K562 (cell line): ENCODE measurements around the gene BOC. TPM values are rescaled to one million over a fixed set of nuclear protein-coding genes. Genes with fewer than 3 reads are reported as not detected.

Experiments
- ATF6 ChIP-seq: sonication (generic); formaldehyde crosslinking; IDR thresholded peaks from 2 replicates; pipeline ENCODE4 v1.4.0; 2020; ENCODE audit warnings: mild to moderate bottlenecking, missing genetic modification reagents
- ELK3 ChIP-seq: fragments of 450-650 bp; formaldehyde crosslinking; IDR thresholded peaks from 2 replicates; pipeline ENCODE4 v1.4.0; 2020; ENCODE audit warnings: mild to moderate bottlenecking
- GABPB1 ChIP-seq: sonication (generic); formaldehyde crosslinking; IDR thresholded peaks from 2 replicates; pipeline ENCODE4 v1.8.0; 2022; ENCODE audit warnings: mild to moderate bottlenecking, missing genetic modification reagents
- HOMEZ ChIP-seq: fragments of 250-450 bp; sonication (Bioruptor Pico); IDR thresholded peaks from 2 replicates; pipeline ENCODE4 v1.4.0; 2020; ENCODE audit warnings: mild to moderate bottlenecking, moderate library complexity
- NFE2 ChIP-seq: IDR thresholded peaks from 2 replicates; pipeline ENCODE4 v1.6.1; 2014; ENCODE audit warnings: antibody characterized with exemption, low read depth
- PTRF ChIP-seq: fragments of 450-650 bp; IDR thresholded peaks from 2 replicates; pipeline ENCODE4 v1.6.1; 2016; ENCODE audit warnings: mild to moderate bottlenecking, missing genetic modification characterization, missing compliant biosample characterization
- RNF2 ChIP-seq: sonication (generic); IDR thresholded peaks from 2 replicates; pipeline ENCODE4 v1.6.1; 2016
- SMARCC2 ChIP-seq: fragments of 450-650 bp; IDR thresholded peaks from 2 replicates; pipeline ENCODE4 v1.6.1; 2017; ENCODE audit warnings: antibody characterized with exemption, moderate library complexity, mild to moderate bottlenecking, low read depth
- SREBF2 ChIP-seq: sonication (generic); formaldehyde crosslinking; IDR thresholded peaks from 2 replicates; pipeline ENCODE4 v1.4.0; 2020; ENCODE audit warnings: mild to moderate bottlenecking, missing genetic modification reagents
- SUPT5H ChIP-seq: fragments of 450-650 bp; IDR thresholded peaks from 2 replicates; pipeline ENCODE4 v1.6.1; 2016
- ZNF175 ChIP-seq: fragments of 200-800 bp; sonication (Bioruptor generic); IDR thresholded peaks from 2 replicates; pipeline ENCODE4 v1.6.1; 2016; ENCODE audit warnings: low read depth, mild to moderate bottlenecking, missing genetic modification characterization, missing compliant biosample characterization
- ZNF431 ChIP-seq: sonication (generic); formaldehyde crosslinking; IDR thresholded peaks from 2 replicates; pipeline ENCODE4 v1.8.0; 2022; ENCODE audit warnings: mild to moderate bottlenecking, missing genetic modification reagents
- polyA plus RNA-seq, 8 experiments: library from polyadenylated mRNA; depleted of rRNA in 4 of 8; stranded (reverse) in 5 of 8; unstranded in 3 of 8; fragments of >200 nt; fragmentation: Nextera tagmentation in 2 of 8; fragmentation: Illumina TruSeq in 1 of 8; extraction: Ambion mirVana in 2 of 8; extraction: Trizol in 1 of 8; gene quantifications; 2 replicates each; pipeline versions ENCODE4 v1.2.1 to v1.2.3, GENCODE V29; 2011 to 2014; ENCODE audit warnings: inconsistent platforms in 1 of 8, missing spikeins in 1 of 8
- total RNA-seq, 7 experiments: library from RNA; depleted of rRNA in 6 of 7; stranded (reverse); fragments of >200 nt in 6 of 7; fragmentation: Illumina TruSeq in 2 of 7; extraction: Trizol in 2 of 7; gene quantifications; 2 replicates each; pipeline versions ENCODE4 v1.2.1 to v1.2.3, GENCODE V29; 2011 to 2021; ENCODE audit warnings: low replicate concordance in 1 of 7
- TF ChIP-seq, protein P1 (sequence below), 2 experiments: fragments of 450-650 bp in 1 of 2; sonication (generic) in 1 of 2; formaldehyde crosslinking in 1 of 2; IDR thresholded peaks in 1 of 2; conservative IDR thresholded peaks in 1 of 2; 2 replicates each; pipeline versions ENCODE4 v1.6.1 to v1.8.1; 2016 to 2023; ENCODE audit warnings: mild to moderate bottlenecking in 2 of 2, moderate library complexity in 2 of 2, inconsistent platforms in 1 of 2, missing genetic modification reagents in 1 of 2
- TF ChIP-seq, protein P2 (sequence below): IDR thresholded peaks from 2 replicates; pipeline ENCODE4 v1.6.1; 2012; ENCODE audit warnings: low read depth, low read length, improper control_type of control experiment, borderline replicate concordance
- TF ChIP-seq, protein P3 (sequence below): sonication (generic); formaldehyde crosslinking; IDR thresholded peaks from 2 replicates; pipeline ENCODE4 v1.8.0; 2022; ENCODE audit warnings: mild to moderate bottlenecking, missing genetic modification reagents

The BOC gene
- total and polyA plus RNA-seq, 9 of the 15 experiments (the other 6 are each of a cell fraction or from before 2014, with no cell fraction given): not detected

DNA sequence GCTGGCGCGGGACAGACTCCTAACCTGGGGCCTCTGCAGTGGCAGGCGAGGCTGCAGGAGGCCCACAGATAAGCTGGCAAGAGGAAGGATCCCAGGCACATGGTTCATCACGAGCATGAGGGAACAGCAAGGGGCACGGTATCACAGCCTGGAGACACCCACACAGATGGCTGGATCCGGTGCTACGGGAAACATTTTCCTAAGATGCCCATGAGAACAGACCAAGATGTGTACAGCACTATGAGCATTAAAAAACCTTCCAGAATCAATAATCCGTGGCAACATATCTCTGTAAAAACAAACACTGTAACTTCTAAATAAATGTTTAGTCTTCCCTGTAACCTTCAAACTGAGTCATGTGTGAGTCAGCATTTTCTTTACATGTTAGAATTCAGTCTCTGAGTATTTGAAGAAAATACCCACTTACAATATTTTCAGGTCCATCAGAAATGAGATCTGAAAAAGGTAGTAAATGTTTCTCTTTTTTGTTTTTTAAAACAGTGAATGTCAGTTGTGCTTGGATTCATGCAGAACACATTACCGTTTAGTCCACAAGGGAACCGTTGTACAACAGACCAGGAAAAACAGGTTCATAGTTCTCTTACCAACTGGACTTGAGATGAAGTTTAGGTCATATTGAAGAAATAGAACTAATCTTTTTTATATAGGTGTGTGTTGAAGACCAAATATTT lies 75.9 kb downstream of the BOC start (continued):
- TF ChIP-seq HOMEZ (CRISPR knock-in tag) (no peak), ATF6 (CRISPR knock-in tag) (no peak), SUPT5H (no peak), RNF2 (no peak), ZNF431 (CRISPR knock-in tag) (no peak), GABPB1 (no peak), PTRF (no peak), SREBF2 (CRISPR knock-in tag) (no peak), ZNF175 (CRISPR knock-in tag) (no peak), NFE2 (peak; percentile 90), SMARCC2 (peak; percentile 35; the same call in 1 of the 2 replicates), ELK3 (CRISPR knock-in tag) (no peak)
- TF ChIP-seq, protein P1, sequence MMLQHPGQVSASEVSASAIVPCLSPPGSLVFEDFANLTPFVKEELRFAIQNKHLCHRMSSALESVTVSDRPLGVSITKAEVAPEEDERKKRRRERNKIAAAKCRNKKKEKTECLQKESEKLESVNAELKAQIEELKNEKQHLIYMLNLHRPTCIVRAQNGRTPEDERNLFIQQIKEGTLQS (IDR thresholded peaks at IDR 0.05): peak; percentile 48
- TF ChIP-seq, protein P1 (CRISPR knock-in tag; conservative IDR thresholded peaks at IDR 0.05): no peak
- TF ChIP-seq, protein P2, sequence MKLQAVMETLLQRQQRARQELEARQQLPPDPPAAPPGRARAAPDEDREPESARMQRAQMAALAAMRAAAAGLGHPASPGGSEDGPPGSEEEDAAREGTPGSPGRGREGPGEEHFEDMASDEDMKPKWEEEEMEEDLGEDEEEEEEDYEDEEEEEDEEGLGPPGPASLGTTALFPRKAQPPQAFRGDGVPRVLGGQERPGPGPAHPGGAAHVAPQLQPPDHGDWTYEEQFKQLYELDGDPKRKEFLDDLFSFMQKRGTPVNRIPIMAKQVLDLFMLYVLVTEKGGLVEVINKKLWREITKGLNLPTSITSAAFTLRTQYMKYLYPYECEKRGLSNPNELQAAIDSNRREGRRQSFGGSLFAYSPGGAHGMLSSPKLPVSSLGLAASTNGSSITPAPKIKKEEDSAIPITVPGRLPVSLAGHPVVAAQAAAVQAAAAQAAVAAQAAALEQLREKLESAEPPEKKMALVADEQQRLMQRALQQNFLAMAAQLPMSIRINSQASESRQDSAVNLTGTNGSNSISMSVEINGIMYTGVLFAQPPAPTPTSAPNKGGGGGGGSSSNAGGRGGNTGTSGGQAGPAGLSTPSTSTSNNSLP: no peak
- TF ChIP-seq, protein P3, sequence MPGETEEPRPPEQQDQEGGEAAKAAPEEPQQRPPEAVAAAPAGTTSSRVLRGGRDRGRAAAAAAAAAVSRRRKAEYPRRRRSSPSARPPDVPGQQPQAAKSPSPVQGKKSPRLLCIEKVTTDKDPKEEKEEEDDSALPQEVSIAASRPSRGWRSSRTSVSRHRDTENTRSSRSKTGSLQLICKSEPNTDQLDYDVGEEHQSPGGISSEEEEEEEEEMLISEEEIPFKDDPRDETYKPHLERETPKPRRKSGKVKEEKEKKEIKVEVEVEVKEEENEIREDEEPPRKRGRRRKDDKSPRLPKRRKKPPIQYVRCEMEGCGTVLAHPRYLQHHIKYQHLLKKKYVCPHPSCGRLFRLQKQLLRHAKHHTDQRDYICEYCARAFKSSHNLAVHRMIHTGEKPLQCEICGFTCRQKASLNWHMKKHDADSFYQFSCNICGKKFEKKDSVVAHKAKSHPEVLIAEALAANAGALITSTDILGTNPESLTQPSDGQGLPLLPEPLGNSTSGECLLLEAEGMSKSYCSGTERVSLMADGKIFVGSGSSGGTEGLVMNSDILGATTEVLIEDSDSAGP (CRISPR knock-in tag): no peak
